ENCODE results near the gene ACER3. TPM values are rescaled to one million over a fixed set of nuclear protein-coding genes. Genes with fewer than 3 reads are reported as not detected.
"Not testable (repeated sequence)": the region's sequence is repeated elsewhere in the genome, so short reads cannot be mapped to it uniquely, and the experiment has no call there.

The ACER3 gene
- polyA plus RNA-seq, 6 donors from 2014 or later, result 3.3 to 12.0 (median 5.3) TPM

DNA sequence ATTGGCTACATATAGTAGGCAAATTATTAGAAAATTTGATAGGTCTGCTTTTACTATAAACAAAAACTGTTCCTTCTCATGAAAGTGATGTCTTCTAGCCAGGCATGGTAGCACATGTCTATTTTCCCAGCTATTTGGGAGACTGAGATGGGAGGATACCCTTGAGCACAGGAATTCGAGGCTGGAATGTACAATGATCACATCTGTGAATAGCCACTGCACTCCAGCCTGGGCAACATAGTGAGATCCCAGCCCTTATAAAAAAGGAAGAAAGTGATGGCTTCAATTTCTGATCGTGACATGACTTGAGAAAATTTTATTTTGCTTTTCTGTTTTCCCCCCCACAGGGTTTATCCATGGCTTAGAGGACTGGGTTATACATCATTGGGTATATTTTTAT is 154.0 kb downstream of the ACER3 start:
- no peaks in the 10 kb centered on the region for H3K9me3 Mint-ChIP-seq
- H3K27ac Mint-ChIP-seq, result no peak overlapping the region
- no peaks in the 10 kb centered on the region for H3K27me3 Mint-ChIP-seq
- no peak overlapping the region for H3K4me3 Mint-ChIP-seq
- H3K36me3 Mint-ChIP-seq, result peaks cover 0 to 18% of the 10 kb centered on the region in 2 donors
- H3K4me1 Mint-ChIP-seq, result no peaks in the 10 kb centered on the region
- no peak for ATAC-seq (ENCODE audit: low read depth in 2 of 2)
- DNase-seq, result no peak

- H3K27me3 Mint-ChIP-seq; ATAC-seq (ENCODE audit: low read depth in 2 of 2); H3K36me3 Mint-ChIP-seq; H3K4me1 Mint-ChIP-seq; DNase-seq; H3K4me3 Mint-ChIP-seq; H3K27ac Mint-ChIP-seq; H3K9me3 Mint-ChIP-seq: not testable (repeated sequence)
These were observed 157.7 kb downstream of the ACER3 start for GRCh38 chr11:77018396-77018924.

DNA sequence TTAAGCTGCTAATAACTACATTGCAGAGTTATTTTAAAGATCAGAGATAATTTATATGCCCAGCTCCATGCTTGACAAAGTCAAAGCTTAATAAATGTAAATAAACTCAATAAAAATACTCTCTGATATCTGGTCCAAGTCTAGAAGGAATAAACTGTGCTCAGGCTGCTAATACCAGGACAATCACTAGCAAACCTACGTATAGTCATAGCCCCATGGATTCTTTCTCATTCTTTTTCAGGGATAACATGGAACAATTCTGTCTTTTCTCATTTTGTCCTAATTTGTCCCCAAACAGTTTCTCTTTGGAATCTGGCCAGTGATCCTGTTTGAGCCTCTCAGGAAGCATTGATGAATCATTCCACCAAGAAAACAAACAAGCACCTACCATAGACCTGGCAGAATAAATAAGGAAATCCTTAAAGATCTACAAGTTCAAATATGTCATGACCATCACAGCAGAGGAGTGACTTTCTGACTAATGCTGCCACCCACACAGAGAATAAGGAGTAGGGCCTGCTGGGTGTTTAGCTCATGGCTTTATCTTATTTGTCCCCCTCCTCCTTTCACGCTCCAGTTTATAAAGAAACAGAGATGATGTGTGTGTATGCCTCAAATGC is 159.4 kb downstream of the ACER3 start:
- DNase-seq, result no peak
- Mint-ChIP-seq H3K4me1 (peaks cover 0 to 2% (median 0%) of the 10 kb centered on the region in 3 donors), H3K4me3 (no peak overlapping the region), H3K36me3 (peaks cover 0 to 9% of the 10 kb centered on the region in 2 donors), H3K27ac (no peak overlapping the region), H3K9me3 (no peaks in the 10 kb centered on the region), H3K27me3 (no peaks in the 10 kb centered on the region)
- no peak for ATAC-seq (ENCODE audit: low read depth in 2 of 2)

DNA sequence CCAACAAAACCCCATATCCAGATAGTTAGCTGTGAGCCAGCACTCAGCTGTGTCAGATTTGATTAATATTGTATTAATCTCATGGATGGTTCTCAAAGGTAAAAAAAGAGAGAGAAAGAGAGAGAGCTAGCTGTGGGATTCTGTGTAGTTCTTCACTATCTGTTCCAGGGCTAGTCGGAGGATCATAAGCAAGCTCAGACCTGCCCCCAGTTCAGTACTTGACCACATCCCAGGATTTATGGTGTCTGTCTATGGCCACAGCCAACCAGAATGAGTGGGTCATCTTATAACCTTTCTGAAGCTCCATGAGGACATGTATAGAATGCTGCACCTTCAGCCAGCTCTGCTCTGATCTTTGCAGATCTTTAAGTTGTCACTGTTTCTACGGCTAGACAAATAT is 160.0 kb downstream of the ACER3 start:
- Mint-ChIP-seq H3K27ac (peak overlapping the region in 1 of 6 donors; percentile 24), H3K36me3 (peaks cover 0 to 9% of the 10 kb centered on the region in 2 donors), H3K27me3 (no peaks in the 10 kb centered on the region), H3K4me3 (no peak overlapping the region), H3K9me3 (no peaks in the 10 kb centered on the region), H3K4me1 (peaks cover 0 to 2% (median 0%) of the 10 kb centered on the region in 3 donors)
- no peak for ATAC-seq (ENCODE audit: low read depth in 2 of 2)
- DNase-seq, result no peak

DNA sequence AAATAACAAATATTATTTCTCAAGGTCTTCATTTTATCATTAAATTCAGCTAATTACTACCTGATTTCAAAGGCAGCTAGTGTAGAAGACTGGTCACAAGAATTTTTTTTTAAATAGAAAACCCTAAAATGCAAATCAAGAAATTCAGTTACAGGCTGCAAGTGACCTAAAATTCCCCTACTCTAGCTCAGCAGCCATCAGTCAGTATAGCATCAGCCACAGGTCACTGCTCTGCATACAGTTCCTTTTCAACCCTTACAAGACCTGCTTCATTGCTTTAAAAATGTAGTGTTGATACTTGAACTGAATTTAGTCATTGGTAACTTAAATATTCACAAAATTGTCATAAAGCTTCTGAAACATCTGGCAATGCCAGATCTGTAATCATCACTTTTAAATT is 164.0 kb downstream of the ACER3 start:
- H3K27ac Mint-ChIP-seq, result no peak overlapping the region
- ATAC-seq (ENCODE audit: low read depth in 2 of 2), result peak; percentile 35 to 54

GRCh38 chr11:77026221-77026620 is 165.5 kb downstream of the ACER3 start:
- Mint-ChIP-seq H3K9me3 (no peaks in the 10 kb centered on the region), H3K4me1 (peaks cover 0 to 2% (median 0%) of the 10 kb centered on the region in 3 donors)

More for the DNA sequence above, 164.0 kb downstream of the ACER3 start:
- Mint-ChIP-seq H3K4me1 (peaks cover 0 to 2% (median 0%) of the 10 kb centered on the region in 3 donors), H3K36me3 (no peaks in the 10 kb centered on the region), H3K27me3 (peaks cover 7 to 23% (median 12%) of the 10 kb centered on the region in 3 donors), H3K4me3 (no peak overlapping the region), H3K9me3 (no peaks in the 10 kb centered on the region)
- no peak for DNase-seq

DNA sequence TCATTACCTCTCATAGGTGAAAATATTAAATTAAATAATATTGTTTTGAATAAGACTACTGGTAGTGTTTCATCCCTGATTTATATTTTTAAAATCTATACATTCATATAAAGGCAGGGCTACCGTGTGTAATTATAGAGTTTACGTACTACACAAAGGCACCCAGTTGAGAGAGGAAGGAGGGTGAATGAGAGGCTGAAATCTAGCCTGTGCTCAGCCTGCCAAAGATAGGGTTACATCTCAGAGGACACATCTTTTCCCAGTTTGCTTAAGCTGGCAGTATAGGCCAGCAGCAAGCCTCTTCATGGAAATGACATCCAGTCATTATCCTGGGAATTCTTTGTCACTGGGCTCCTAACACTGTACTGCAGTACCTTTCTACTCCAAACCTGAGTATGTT is 166.0 kb downstream of the ACER3 start:
- H3K4me1 Mint-ChIP-seq, result peaks cover 0 to 2% (median 0%) of the 10 kb centered on the region in 3 donors
- ATAC-seq (ENCODE audit: low read depth in 2 of 2), result no peak
- no peak overlapping the region for H3K4me3 Mint-ChIP-seq
- H3K9me3 Mint-ChIP-seq, result no peaks in the 10 kb centered on the region
- no peak overlapping the region for H3K27ac Mint-ChIP-seq
- peaks cover 20 to 43% (median 27%) of the 10 kb centered on the region in 3 donors for H3K27me3 Mint-ChIP-seq
- H3K36me3 Mint-ChIP-seq, result no peaks in the 10 kb centered on the region
- no peak for DNase-seq

More at GRCh38 chr11:77026221-77026620, 165.5 kb downstream of the ACER3 start:
- H3K27me3 Mint-ChIP-seq, result peaks cover 20 to 37% (median 22%) of the 10 kb centered on the region in 3 donors
- ATAC-seq (ENCODE audit: low read depth in 2 of 2) (no peak), DNase-seq (no peak)
- H3K4me3 Mint-ChIP-seq, result no peak overlapping the region
- no peak overlapping the region for H3K27ac Mint-ChIP-seq
- H3K36me3 Mint-ChIP-seq, result no peaks in the 10 kb centered on the region

GRCh38 chr11:77027275-77027674 is 166.6 kb downstream of the ACER3 start:
- Mint-ChIP-seq H3K27ac (no peak overlapping the region), H3K27me3 (peaks cover 20 to 43% (median 27%) of the 10 kb centered on the region in 3 donors), H3K4me3 (no peak overlapping the region), H3K36me3 (no peaks in the 10 kb centered on the region), H3K9me3 (no peaks in the 10 kb centered on the region), H3K4me1 (peaks cover 0 to 2% (median 0%) of the 10 kb centered on the region in 3 donors)
- ATAC-seq (ENCODE audit: low read depth in 2 of 2) (no peak), DNase-seq (no peak)

GRCh38 chr11:77029829-77030228 is 169.1 kb downstream of the ACER3 start:
- H3K27me3 Mint-ChIP-seq, result peaks cover 20 to 43% (median 29%) of the 10 kb centered on the region in 3 donors
- no peaks in the 10 kb centered on the region for H3K9me3 Mint-ChIP-seq
- peak overlapping the region in 1 of 8 donors; percentile 63 for H3K4me3 Mint-ChIP-seq
- no peaks in the 10 kb centered on the region for H3K36me3 Mint-ChIP-seq
- no peak for DNase-seq
- ATAC-seq (ENCODE audit: low read depth in 2 of 2), result no peak
- H3K27ac Mint-ChIP-seq, result no peak overlapping the region
- peaks cover 0 to under 1% (median 0%) of the 10 kb centered on the region in 3 donors for H3K4me1 Mint-ChIP-seq

DNA sequence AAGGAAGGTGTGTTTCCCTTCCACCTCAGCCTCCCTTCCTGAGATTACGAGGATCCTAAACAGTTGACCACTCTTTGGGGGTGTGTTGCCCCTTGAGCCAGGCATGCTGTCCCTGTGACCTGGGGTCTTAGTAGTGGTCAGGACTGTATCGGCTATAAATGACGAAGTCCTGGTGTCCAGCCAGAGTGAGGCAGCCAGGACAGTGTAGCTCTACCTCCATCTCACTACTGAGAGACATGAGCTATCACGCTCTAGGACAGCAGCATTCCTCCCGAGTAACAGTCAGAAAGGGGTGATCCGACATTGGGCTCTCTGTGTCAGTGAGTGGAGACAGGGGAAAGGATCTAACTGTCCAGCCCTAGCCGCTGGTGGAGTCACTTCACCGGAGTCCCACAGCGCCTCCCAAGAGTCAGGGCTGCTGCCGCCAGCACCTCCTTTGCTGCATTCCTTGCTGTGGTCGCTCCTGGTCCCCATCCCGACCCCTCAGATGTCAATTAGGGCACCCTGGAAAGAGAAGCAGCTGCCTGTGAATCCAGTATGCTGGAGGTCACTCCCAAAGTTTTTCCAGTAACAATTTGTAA is 170.2 kb downstream of the ACER3 start:
- DNase-seq (no peak), ATAC-seq (ENCODE audit: low read depth in 2 of 2) (no peak)
- Mint-ChIP-seq H3K9me3 (no peaks in the 10 kb centered on the region), H3K4me3 (no peak overlapping the region), H3K27ac (no peak overlapping the region), H3K4me1 (no peaks in the 10 kb centered on the region), H3K27me3 (peaks cover 20 to 43% (median 36%) of the 10 kb centered on the region in 3 donors), H3K36me3 (no peaks in the 10 kb centered on the region)

DNA sequence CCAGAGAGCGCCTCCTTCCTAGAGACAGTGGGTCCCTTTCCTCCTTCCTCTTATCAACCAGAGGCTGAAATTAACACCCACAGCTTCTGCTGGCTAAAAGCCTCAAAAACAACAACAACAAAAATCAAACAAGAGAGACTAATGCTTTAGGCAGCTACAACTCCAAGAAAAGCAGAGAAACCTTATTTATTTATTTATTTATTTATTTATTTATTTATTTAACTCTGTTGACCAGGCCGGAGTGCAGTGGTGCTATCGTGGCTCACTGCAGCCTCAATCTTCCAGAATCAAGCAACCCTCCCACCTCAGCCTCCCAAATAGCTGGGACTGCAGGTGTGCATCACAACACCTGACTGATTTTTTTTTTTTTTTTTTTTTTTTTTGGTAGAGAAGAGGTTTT is 170.9 kb downstream of the ACER3 start:
- H3K27ac Mint-ChIP-seq, result no peak overlapping the region
- ATAC-seq (ENCODE audit: low read depth in 2 of 2) (no peak), DNase-seq (no peak)
- H3K27me3 Mint-ChIP-seq, result peaks cover 20 to 45% (median 39%) of the 10 kb centered on the region in 3 donors
- H3K4me1 Mint-ChIP-seq, result peaks cover 0 to under 1% (median 0%) of the 10 kb centered on the region in 3 donors
- H3K4me3 Mint-ChIP-seq, result no peak overlapping the region
- no peaks in the 10 kb centered on the region for H3K9me3 Mint-ChIP-seq
- no peaks in the 10 kb centered on the region for H3K36me3 Mint-ChIP-seq

GRCh38 chr11:77035039-77035438 is 174.3 kb downstream of the ACER3 start:
- DNase-seq (no peak), ATAC-seq (ENCODE audit: low read depth in 2 of 2) (no peak)
- peaks cover 28 to 53% (median 48%) of the 10 kb centered on the region in 3 donors for H3K27me3 Mint-ChIP-seq
- H3K27ac Mint-ChIP-seq, result no peak overlapping the region
- peaks cover 0 to 4% (median 0%) of the 10 kb centered on the region in 7 donors for H3K9me3 Mint-ChIP-seq
- H3K36me3 Mint-ChIP-seq, result no peaks in the 10 kb centered on the region
- H3K4me1 Mint-ChIP-seq, result peaks cover 17 to 23% (median 18%) of the 10 kb centered on the region in 3 donors
- H3K4me3 Mint-ChIP-seq, result no peak overlapping the region

DNA sequence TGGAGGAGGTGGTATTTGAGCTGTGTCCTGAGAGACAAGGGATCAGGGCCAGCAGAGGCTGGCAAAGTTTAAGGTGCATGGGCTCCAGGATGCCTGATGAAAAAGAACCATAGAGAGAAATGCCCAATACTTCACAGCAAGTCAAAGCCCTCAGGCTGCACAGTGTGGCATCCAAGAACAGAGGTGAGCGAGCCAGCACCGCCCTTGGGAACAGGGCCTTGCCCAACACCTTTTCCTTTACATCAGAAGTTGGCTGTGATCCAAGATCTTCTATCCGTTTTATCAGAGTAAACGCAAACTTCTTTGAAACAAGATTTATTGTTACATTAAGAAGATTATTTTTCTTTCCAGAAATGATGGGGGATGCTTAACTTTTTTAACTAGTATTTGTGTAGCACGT is 174.9 kb downstream of the ACER3 start:
- no peak for DNase-seq
- no peak for ATAC-seq (ENCODE audit: low read depth in 2 of 2)
- Mint-ChIP-seq H3K27me3 (peaks cover 23 to 51% (median 46%) of the 10 kb centered on the region in 3 donors), H3K27ac (no peak overlapping the region), H3K9me3 (peaks cover 0 to 4% (median 0%) of the 10 kb centered on the region in 7 donors), H3K36me3 (no peaks in the 10 kb centered on the region), H3K4me3 (no peak overlapping the region), H3K4me1 (peaks cover 20 to 23% (median 22%) of the 10 kb centered on the region in 3 donors)

DNA sequence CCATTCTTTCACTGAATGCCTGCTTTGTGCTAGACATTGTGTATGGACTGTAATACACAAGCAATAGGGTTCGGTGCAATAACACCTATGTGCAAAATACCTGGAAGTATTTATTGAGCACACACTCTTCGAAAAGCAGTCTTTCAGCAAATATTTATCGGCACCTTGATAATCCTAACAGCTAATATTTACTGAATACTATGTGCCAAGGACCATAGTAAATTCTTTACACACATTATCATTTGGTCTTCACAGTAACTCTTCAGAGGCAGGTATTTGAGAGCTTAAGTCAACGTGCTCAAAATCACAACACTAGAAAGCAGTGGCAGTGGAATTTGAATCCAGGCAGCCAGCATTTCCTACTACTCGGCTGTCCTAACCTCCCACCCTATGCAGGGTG is 175.7 kb downstream of the ACER3 start:
- no peaks in the 10 kb centered on the region for H3K36me3 Mint-ChIP-seq
- H3K9me3 Mint-ChIP-seq, result peaks cover 0 to 4% (median 0%) of the 10 kb centered on the region in 7 donors
- ATAC-seq (ENCODE audit: low read depth in 2 of 2), result no peak
- H3K4me1 Mint-ChIP-seq, result peaks cover 24 to 27% (median 24%) of the 10 kb centered on the region in 3 donors
- H3K27me3 Mint-ChIP-seq, result peaks cover 27 to 51% (median 46%) of the 10 kb centered on the region in 3 donors
- H3K4me3 Mint-ChIP-seq, result no peak overlapping the region
- no peak overlapping the region for H3K27ac Mint-ChIP-seq
- DNase-seq, result no peak

Measured in naive B cell (primary cell).